Liver (tissue), 10 donors: ENCODE data around the gene ARHGEF33. TPM values are rescaled to one million over a fixed set of nuclear protein-coding genes. Genes with fewer than 3 reads are reported as not detected.

ENCODE experiments used
- DNase-seq: peaks from one replicate; pipeline ENCODE4 v3.0.0-alpha.2; 2017; ENCODE audit warnings: low spot score
- H3K27ac ChIP-seq, 2 donors: one replicate each; pipeline ENCODE4 v1.7.0; 2013; ENCODE audit warnings: inconsistent platforms in 2 of 2, low read length in 2 of 2, control low read depth in 1 of 2, low read depth in 1 of 2, mild to moderate bottlenecking in 1 of 2
- H3K27me3 ChIP-seq, 4 donors: one replicate each; pipeline versions ENCODE4 v1.6.1 to v1.7.0; 2013; ENCODE audit warnings: low read length in 3 of 4, inconsistent platforms in 1 of 4, mild to moderate bottlenecking in 1 of 4, moderate library complexity in 1 of 4; ENCODE audit not compliant: control insufficient read depth in 4 of 4, insufficient read depth in 4 of 4
- H3K36me3 ChIP-seq, 4 donors: one replicate each; pipeline versions ENCODE4 v1.6.1 to v1.7.0; 2013; ENCODE audit warnings: low read length in 3 of 4, mild to moderate bottlenecking in 3 of 4, low read depth in 1 of 4, moderate library complexity in 1 of 4; ENCODE audit not compliant: control insufficient read depth in 4 of 4, insufficient read depth in 3 of 4
- H3K4me1 ChIP-seq, 4 donors: one replicate each; pipeline versions ENCODE4 v1.6.1 to v1.7.0; 2013; ENCODE audit warnings: low read length in 3 of 4, mild to moderate bottlenecking in 3 of 4, moderate library complexity in 1 of 4; ENCODE audit not compliant: control insufficient read depth in 4 of 4, insufficient read depth in 4 of 4
- H3K4me3 ChIP-seq, 3 donors: one replicate each; pipeline versions ENCODE4 v1.6.1 to v1.7.0; 2013; ENCODE audit warnings: low read length in 3 of 3, control low read depth in 1 of 3, low read depth in 1 of 3, mild to moderate bottlenecking in 1 of 3
- H3K9ac ChIP-seq, 2 donors: one replicate each; pipeline ENCODE4 v1.7.0; 2013; ENCODE audit warnings: low read length in 2 of 2, mild to moderate bottlenecking in 2 of 2, moderate library complexity in 2 of 2, control low read depth in 1 of 2, low read depth in 1 of 2
- H3K9me3 ChIP-seq, 4 donors: one replicate each; pipeline versions ENCODE4 v1.6.1 to v1.7.0; 2013; ENCODE audit warnings: low read length in 3 of 4; ENCODE audit not compliant: control insufficient read depth in 4 of 4
- ATF3 ChIP-seq: IDR thresholded peaks from 2 replicates; pipeline ENCODE4 v1.6.1; 2016; ENCODE audit warnings: antibody characterized with exemption
- FOXA1 ChIP-seq: IDR thresholded peaks from 2 replicates; pipeline ENCODE4 v1.6.1; 2016; ENCODE audit warnings: antibody characterized with exemption
- FOXA2 ChIP-seq: IDR thresholded peaks from 2 replicates; pipeline ENCODE4 v1.6.1; 2016; ENCODE audit warnings: antibody characterized with exemption
- HNF4A ChIP-seq, 2 donors: conservative IDR thresholded peaks; 2 replicates each; pipeline ENCODE4 v1.6.1; 2016; ENCODE audit warnings: antibody characterized with exemption in 2 of 2, mild to moderate bottlenecking in 2 of 2
- HNF4G ChIP-seq: IDR thresholded peaks from 2 replicates; pipeline ENCODE4 v1.6.1; 2016; ENCODE audit warnings: antibody characterized with exemption
- JUND ChIP-seq, 2 donors: IDR thresholded peaks; 2 replicates each; pipeline ENCODE4 v1.6.1; 2016; ENCODE audit warnings: antibody characterized with exemption in 2 of 2
- MAX ChIP-seq: IDR thresholded peaks from 2 replicates; pipeline ENCODE4 v1.6.1; 2016; ENCODE audit warnings: antibody characterized with exemption
- NR2F2 ChIP-seq: IDR thresholded peaks from 2 replicates; pipeline ENCODE4 v1.6.1; 2016; ENCODE audit warnings: antibody characterized with exemption
- RXRA ChIP-seq, 2 donors: IDR thresholded peaks; 2 replicates each; pipeline ENCODE4 v1.6.1; 2017 to 2018; ENCODE audit warnings: antibody characterized with exemption in 2 of 2, mild to moderate bottlenecking in 1 of 2
- TAF1 ChIP-seq: conservative IDR thresholded peaks from 2 replicates; pipeline ENCODE4 v1.6.1; 2016; ENCODE audit warnings: antibody characterized with exemption, mild to moderate bottlenecking
- WGBS: extraction: QIAGEN DNeasy Blood & Tissue Kit; methylation state at CpG from one replicate; pipeline ENCODE4 v1.1.7; 2013; 5-methylcytosine and 5-hydroxymethylcytosine counted together
- polyA plus RNA-seq, 2 donors: library from polyadenylated mRNA; stranded (reverse) in 1 of 2; unstranded in 1 of 2; fragments of 200-250 nt in 1 of 2; fragments of >200 nt in 1 of 2; fragmentation: Nextera tagmentation in 1 of 2; extraction: Ambion mirVana in 1 of 2; gene quantifications; one replicate each; pipeline versions ENCODE4 v1.2.1 to v1.2.3, GENCODE V29; 2013 to 2015
- small RNA-seq: library from RNA; depleted of rRNA; stranded (forward); fragments of <200 nt; gene quantifications from one replicate; pipeline ENCODE3, GENCODE V24; 2014
- total RNA-seq, 2 donors: library from RNA; depleted of rRNA; stranded (reverse); fragments of >200 nt; gene quantifications; one replicate each; pipeline ENCODE4 v1.2.3, GENCODE V29; 2014
- TF ChIP-seq, protein P1 (sequence below): IDR thresholded peaks from 2 replicates; pipeline ENCODE4 v1.6.1; 2016; ENCODE audit warnings: antibody characterized with exemption
- donor health status: healthy.
- donor health status: healthy.
- donor health status: healthy.
- donor health status: healthy.
- donor health status: healthy.

ARHGEF33 gene
- total and polyA plus RNA-seq, 4 donors = 0.05 to 0.33 (median 0.08) TPM; not detected in 1

GRCh38 chr2:39022642-39023235 is 133.1 kb downstream of the ARHGEF33 start:
- Histone ChIP-seq H3K27ac (no peak overlapping the region), H3K4me3 (no peak overlapping the region), H3K36me3 (peaks cover 0 to 17% (median 3%) of the 10 kb centered on the region in 4 donors), H3K27me3 (no peaks in the 10 kb centered on the region), H3K9ac (no peak overlapping the region), H3K4me1 (no peaks in the 10 kb centered on the region), H3K9me3 (no peaks in the 10 kb centered on the region)
- DNase-seq = no peak
- WGBS = 88% methylated on average over 6 of the region's 6 CpGs
- no peak for TF ChIP-seq JUND (IDR thresholded peaks at IDR 0.05)
- no peak for TF ChIP-seq NR2F2
- TF ChIP-seq RXRA (IDR thresholded peaks at IDR 0.05) = no peak
- no peak for TF ChIP-seq FOXA2
- no peak for TF ChIP-seq HNF4A (conservative IDR thresholded peaks at IDR 0.05)
- TF ChIP-seq, protein P1, sequence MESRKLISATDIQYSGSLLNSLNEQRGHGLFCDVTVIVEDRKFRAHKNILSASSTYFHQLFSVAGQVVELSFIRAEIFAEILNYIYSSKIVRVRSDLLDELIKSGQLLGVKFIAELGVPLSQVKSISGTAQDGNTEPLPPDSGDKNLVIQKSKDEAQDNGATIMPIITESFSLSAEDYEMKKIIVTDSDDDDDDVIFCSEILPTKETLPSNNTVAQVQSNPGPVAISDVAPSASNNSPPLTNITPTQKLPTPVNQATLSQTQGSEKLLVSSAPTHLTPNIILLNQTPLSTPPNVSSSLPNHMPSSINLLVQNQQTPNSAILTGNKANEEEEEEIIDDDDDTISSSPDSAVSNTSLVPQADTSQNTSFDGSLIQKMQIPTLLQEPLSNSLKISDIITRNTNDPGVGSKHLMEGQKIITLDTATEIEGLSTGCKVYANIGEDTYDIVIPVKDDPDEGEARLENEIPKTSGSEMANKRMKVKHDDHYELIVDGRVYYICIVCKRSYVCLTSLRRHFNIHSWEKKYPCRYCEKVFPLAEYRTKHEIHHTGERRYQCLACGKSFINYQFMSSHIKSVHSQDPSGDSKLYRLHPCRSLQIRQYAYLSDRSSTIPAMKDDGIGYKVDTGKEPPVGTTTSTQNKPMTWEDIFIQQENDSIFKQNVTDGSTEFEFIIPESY = no peak
- no peak for TF ChIP-seq ATF3
- TF ChIP-seq HNF4G = no peak
- TF ChIP-seq MAX = no peak

DNA sequence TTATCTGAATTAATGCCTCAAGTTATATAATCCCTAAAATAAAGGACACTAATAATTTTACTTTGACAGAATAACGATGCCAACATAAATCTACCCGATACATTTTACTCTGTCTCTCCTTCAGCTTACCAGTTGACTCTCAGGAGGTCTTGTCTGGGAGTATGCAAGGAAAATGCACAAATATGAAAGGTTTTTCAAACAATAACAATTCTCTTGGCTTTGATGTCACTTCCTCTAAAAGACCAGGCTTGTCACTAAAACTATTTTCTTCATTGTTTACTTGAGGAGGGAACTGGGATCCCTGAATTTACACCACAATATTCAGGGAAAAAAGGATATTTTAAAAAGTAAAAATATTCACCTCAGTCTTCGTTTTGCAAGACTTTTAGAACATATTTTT is 134.0 kb downstream of the ARHGEF33 start:
- TF ChIP-seq FOXA2 (no peak), TAF1 (no peak), HNF4A (conservative IDR thresholded peaks at IDR 0.05) (no peak), ATF3 (no peak), MAX (no peak), FOXA1 (no peak)
- TF ChIP-seq, protein P1 = no peak
- DNase-seq = no peak
- H3K4me3 ChIP-seq = no peak overlapping the region
- H3K27ac ChIP-seq = no peak overlapping the region
- 89% methylated on average over 3 of the region's 3 CpGs for WGBS
- peaks cover 0 to 17% (median 3%) of the 10 kb centered on the region in 4 donors for H3K36me3 ChIP-seq
- no peak overlapping the region for H3K9ac ChIP-seq
- no peaks in the 10 kb centered on the region for H3K27me3 ChIP-seq
- H3K4me1 ChIP-seq = no peaks in the 10 kb centered on the region
- H3K9me3 ChIP-seq = no peaks in the 10 kb centered on the region

DNA sequence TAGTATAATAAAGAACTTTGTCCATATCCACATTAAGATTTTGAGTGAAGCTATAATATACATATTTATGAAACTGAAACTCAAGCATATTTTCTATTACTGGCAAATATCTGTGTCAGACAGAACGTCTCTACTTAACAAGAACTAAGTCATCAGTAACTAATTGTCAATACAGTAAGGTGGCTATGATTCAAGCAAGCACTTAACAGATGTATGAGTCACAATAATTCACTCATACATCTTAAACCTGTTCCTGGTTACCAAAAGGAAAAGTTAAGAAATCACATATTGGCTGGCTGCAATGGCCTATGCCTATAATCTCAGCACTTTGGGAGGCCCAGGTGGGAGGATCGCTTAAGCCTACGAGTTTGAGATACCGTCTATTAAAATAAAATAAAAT is 135.2 kb downstream of the ARHGEF33 start:
- 95% methylated on average over 4 of the region's 4 CpGs for WGBS
- no peaks in the 10 kb centered on the region for H3K4me1 ChIP-seq
- no peak overlapping the region for H3K27ac ChIP-seq
- no peaks in the 10 kb centered on the region for H3K27me3 ChIP-seq
- DNase-seq = no peak
- H3K4me3 ChIP-seq = no peak overlapping the region
- H3K36me3 ChIP-seq = peaks cover 0 to 17% (median 3%) of the 10 kb centered on the region in 4 donors
- no peaks in the 10 kb centered on the region for H3K9me3 ChIP-seq
- no peak for TF ChIP-seq TAF1
- H3K9ac ChIP-seq = no peak overlapping the region

Small RNA genes lying within 50 kb of the gene (small RNA-seq; reads per million reads assigned to genes)
- not detected for gene RN7SL96P
- not detected for gene RNU6-851P

Other genes starting within 250 kb of the ARHGEF33 start
- 10 to 100 TPM; 22.6 to 32.8 TPM for gene GALM, start 223.8 kb upstream of the ARHGEF33 start, total RNA-seq
- gene GALM, start 223.8 kb upstream of the ARHGEF33 start, polyA plus RNA-seq = 10 to 100 TPM; 20.5 to 29.7 TPM
- gene SRSF7, start 138.5 kb upstream of the ARHGEF33 start, total RNA-seq = 10 to 100 TPM; 63.4 to 66.9 TPM
- 100 to 1,000 TPM in 1 of 2 donors, 10 to 100 TPM in 1; 49.8 to 111 TPM for gene SRSF7, start 138.5 kb upstream of the ARHGEF33 start, polyA plus RNA-seq
- gene GEMIN6, start 111.7 kb upstream of the ARHGEF33 start, total RNA-seq = 1 to 10 TPM; 4.5 to 6.3 TPM
- gene GEMIN6, start 111.7 kb upstream of the ARHGEF33 start, polyA plus RNA-seq = 10 to 100 TPM in 1 of 2 donors, 1 to 10 TPM in 1; 5.0 to 13.9 TPM
- 1 to 10 TPM; 7.1 to 8.7 TPM for gene DHX57, start 13.9 kb upstream of the ARHGEF33 start, total RNA-seq
- 1 to 10 TPM; 2.8 to 3.6 TPM for gene DHX57, start 13.9 kb upstream of the ARHGEF33 start, polyA plus RNA-seq
- 1 to 10 TPM; 2.8 to 4.4 TPM for gene MORN2, start 13.9 kb upstream of the ARHGEF33 start, total RNA-seq
- 10 to 100 TPM; 11.7 to 16.4 TPM for gene MORN2, start 13.9 kb upstream of the ARHGEF33 start, polyA plus RNA-seq
- 10 to 100 TPM in 1 of 2 donors, 1 to 10 TPM in 1; 9.3 to 16.4 TPM for gene SOS1, start 231.2 kb downstream of the ARHGEF33 start, total RNA-seq
- gene SOS1, start 231.2 kb downstream of the ARHGEF33 start, polyA plus RNA-seq = 1 to 10 TPM; 4.2 to 5.2 TPM